CD4-positive, alpha-beta T cell treated with Interleukin-2 at 100 ng/mL for 4 hours (primary cell): ENCODE results near the gene PIM3.

Experiments used
- DNase-seq: peaks from one replicate; pipeline ENCODE4 v3.0.0-alpha.2; 2020; ENCODE audit warnings: low spot score

The PIM3 gene

DNA sequence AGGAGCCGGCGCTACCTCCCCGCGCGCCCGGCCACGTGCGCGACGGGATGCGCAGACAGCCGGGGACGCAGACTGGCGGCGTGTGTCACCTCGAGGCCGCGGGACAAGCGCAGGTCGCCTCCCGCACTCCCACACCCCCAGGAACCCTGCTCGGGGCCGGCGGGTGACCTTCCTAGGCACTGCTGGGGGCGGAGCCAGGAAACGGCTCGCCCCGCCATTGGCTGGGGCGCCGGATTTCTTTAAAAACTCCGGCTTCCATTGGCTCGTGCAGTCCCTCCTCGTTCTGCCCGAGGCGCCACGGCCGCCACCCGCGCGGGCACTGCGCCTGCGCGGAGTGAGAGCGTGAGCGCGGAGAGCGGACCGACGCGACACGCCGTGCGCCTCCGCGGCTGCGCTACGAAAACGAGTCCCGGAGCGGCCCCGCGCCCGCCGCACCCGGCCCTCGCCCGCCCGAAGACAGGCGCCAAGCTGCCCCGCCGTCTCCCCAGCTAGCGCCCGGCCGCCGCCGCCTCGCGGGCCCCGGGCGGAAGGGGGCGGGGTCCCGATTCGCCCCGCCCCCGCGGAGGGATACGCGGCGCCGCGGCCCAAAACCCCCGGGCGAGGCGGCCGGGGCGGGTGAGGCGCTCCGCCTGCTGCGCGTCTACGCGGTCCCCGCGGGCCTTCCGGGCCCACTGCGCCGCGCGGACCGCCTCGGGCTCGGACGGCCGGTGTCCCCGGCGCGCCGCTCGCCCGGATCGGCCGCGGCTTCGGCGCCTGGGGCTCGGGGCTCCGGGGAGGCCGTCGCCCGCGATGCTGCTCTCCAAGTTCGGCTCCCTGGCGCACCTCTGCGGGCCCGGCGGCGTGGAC, at the start of gene PIM3:
Gene PIM3 (plus strand): TSS at position 614 of the 846 bp plus-strand sequence. CDS start 176 bp downstream, at position 790.
- peak; percentile 95 for DNase-seq

DNA sequence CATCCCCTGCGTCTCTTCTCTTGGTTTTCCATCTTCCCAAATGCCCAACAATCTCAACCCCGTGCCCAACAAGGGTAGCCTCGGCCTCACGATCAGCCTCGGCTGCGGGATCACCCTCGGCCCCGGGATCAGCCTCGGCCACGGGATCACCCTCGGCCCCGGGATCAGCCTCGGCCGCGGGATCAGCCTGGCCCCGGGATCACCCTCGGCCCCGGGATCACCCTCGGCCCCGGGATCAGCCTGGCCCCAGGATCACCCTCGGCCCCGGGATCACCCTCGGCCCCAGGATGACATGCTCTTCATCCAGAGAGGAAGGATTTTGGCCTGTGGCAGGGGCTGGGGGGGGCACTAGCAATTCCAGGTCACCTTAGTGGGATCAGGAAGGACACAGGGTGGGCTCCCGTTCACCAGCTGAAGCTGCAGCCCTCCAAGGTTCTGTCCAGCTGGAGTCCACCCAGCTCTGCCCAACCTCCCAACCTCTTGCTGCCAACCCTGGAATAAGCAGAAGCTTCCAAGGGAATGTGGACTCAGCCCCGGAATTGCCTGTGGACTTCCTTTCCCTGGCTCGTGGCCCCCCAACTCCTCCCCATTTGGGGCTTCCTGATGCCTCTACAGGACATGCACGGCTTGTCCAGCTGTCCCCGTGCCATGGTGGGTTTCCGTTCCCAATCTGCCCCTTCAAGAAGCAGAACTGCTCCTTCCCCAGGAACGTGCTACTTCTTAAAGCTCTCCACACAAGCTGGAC, 48.5 kb upstream of the PIM3 start:
- DNase-seq = no peak

DNA sequence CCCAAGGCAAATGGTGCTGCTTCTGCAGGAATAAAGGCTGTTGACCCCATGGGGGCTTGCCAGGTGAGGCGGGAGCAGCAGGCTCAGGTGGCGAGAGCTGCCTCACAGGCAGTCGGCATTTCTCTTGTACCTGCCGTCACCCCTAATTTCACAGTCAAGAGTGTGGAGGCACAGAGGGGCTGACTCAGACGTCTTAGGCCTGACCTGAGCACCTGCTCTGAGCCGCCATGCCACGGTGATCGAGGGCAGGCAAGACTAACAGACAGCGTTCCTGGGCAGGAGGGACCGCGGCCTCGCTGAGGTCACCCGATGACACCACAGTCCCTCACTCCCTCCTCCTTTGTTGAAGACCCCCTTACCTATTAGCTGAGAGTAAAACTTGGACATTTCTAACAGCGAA, 47.5 kb upstream of the PIM3 start:
- DNase-seq = no peak

DNA sequence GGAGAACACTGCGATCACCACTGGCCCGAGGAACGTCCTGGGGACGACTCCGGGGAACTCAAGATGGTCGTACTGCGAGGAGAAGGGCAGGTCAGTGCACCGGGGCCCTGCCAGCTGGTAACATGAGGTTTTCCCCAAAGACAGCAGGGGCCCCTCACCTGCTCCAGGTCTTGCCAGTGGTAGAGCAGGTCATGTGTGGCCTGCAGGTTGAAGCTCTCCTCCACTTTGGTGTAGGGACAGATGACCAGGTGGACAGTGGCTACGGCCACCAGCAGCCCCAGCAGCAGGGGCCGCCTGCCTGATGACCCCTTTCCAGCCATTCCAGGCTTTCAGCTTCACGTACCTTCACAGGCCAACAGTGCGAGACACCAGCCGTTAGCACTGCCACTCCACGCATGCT, 47.1 kb upstream of the PIM3 start:
- no peak for DNase-seq

DNA sequence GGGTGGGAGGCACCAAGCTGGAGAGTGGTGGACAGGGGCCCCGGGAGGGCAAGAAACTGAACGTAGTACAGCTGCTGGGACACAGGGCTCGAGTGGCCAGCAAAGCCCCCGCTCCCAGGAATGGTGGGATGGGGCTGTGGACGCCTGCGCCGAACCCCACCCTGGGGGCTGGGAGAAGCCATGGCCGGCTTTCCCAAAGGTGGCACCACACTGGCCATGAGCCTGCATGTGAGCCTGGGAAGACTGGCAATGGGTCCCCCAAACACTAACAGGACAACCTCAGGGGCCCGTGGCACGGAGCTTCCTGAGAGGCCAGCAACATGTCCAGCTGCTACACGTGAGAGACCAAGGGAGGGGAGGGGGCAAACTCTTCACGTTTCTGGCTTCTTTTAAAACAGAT, 46.3 kb upstream of the PIM3 start:
- no peak for DNase-seq

DNA sequence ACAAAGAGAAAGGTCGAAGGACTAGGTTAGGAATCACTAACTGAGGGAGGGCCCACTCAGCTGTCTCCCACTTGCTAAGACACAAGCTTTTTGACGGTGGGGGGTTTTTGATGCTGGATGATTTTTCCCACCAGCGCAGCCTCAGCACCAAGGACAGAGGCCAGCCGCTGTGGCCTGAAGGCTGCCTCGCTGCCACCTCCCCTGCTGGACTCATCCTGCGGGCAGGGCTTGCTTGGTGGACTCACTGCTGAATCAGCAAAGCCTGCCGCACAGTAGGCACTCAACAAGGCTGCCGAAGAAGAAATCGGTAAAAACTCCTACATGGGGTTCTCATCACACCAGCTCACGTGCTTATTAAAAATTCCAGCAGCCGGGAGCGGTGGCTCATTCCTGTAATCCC, 45.0 kb upstream of the PIM3 start:
- DNase-seq = no peak

DNA sequence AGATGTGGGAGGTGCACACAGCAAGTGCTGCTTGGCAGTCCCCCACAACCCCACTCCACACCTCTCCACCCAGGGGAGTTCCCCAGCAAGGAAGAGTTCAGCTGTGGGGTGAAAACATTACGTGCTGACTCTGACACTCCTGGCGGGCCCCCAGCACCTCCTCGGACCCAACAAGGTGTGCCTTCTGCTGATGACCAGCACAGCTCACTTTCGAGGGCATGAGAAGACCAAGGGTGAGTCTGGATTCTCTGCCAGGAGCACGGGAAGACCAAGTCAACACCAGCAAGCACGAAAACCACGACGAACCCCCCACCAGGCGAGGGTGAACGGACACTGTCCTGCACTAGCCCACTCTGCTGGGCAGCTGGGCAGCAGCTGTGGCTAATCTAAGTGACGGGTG, 43.7 kb upstream of the PIM3 start:
- no peak for DNase-seq

DNA sequence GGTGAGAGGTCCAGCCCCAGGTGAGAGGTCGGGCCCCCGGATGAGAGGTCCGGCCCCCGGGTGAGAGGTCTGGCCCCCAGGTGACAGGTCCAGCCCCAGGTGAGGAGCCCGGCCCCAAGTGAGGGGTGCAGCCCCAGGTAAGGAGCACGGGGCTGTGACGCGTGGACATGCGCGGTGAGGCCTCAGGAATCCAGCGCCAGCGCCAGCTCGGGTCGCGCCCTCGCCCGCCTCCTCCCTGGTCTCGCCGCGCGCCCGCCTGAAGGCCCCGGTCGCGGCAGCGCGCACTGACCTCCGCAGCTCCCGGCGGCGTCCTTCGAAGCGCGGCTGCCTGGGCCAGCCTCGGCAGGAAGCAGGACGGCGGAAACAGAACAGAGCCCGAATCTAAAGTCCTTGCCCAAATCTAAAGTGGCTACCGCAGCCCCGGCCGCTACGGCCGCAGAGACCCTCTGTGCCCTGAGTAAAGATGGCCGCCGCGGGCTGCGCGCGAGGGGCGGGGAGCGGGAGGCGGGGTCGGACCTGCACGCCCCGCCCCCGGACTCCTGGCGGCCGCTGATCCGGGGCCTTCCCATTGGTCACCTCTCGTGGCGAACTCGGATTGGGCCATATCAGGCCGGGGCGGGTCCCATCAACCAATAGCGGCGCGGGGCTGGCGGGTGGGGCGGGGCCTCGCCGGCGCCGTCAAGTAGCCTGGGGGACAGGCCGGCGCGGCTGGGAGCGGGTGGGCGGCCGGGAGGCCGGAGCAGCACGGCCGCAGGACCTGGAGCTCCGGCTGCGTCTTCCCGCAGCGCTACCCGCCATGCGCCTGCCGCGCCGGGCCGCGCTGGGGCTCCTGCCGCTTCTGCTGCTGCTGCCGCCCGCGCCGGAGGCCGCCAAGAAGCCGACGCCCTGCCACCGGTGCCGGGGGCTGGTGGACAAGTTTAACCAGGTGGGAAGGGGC, 42.3 kb upstream of the PIM3 start, which contains the start of the genes ALG12 and CRELD2:
Gene ALG12 (minus strand): TSS at position 465 of the 937 bp plus-strand sequence. CDS start 4,673 bp downstream, outside the sequence.
Gene CRELD2 (plus strand): TSS at position 661 of the 937 bp plus-strand sequence. CDS start 136 bp downstream, at position 797.
- peak; percentile 97 for DNase-seq

DNA sequence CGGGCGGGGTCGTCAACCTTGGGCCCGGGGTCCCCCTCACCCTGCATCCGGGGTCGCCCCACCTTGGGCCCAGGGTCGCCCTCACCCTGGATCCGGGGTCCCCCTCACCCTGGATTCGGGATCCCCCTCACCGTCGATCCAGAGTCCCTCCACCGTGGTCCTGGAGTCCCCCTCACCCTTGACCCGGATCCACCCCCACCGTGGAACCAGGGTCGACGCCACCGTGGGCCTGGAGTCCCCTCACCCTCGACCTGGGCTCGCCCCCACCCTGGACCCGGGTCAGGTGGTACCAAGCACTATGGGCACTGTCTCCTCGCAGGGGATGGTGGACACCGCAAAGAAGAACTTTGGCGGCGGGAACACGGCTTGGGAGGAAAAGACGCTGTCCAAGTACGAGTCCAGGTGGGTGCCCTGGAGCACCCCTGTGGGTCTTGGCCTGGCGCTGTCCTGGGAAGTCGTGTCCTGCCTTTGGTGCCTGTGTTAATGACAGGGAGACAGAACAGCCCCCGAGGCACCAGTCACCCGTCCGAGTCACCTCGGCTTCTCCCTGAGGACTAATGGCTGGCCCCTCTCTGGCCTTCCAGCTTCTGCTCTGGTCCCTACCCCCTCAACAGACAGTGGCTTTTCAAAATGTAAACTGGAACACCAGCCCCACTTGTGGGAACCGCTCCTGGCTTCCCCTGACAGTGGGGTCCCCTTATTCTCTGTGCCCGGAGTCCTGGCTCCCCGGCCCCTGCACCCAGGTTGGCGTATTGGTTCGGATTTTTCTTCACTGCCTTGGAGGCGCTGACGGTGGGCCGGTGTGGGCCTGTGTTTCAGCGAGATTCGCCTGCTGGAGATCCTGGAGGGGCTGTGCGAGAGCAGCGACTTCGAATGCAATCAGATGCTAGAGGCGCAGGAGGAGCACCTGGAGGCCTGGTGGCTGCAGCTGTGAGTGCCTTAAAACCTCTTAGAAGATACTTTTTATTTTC, 41.4 kb upstream of the PIM3 start:
- no peak for DNase-seq

DNA sequence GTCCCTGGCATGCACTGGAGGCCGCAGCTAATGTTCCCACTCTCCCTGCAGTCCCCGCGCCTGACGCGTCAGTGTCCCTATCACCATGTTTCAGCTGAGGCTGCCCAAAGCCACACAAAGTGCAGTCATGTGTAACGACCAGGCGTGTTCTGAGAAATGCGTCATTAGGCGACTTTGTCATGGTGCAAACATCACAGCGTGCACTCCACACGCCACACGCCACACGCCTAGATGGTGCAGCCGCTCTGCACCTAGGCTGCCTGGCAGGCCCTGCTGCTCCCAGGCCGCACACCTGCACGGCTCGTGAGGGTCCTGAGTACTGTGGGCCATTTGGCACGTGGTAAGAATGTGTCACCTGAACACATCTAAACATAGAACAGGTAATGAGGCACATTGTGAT, 39.7 kb upstream of the PIM3 start:
- DNase-seq = no peak

DNA sequence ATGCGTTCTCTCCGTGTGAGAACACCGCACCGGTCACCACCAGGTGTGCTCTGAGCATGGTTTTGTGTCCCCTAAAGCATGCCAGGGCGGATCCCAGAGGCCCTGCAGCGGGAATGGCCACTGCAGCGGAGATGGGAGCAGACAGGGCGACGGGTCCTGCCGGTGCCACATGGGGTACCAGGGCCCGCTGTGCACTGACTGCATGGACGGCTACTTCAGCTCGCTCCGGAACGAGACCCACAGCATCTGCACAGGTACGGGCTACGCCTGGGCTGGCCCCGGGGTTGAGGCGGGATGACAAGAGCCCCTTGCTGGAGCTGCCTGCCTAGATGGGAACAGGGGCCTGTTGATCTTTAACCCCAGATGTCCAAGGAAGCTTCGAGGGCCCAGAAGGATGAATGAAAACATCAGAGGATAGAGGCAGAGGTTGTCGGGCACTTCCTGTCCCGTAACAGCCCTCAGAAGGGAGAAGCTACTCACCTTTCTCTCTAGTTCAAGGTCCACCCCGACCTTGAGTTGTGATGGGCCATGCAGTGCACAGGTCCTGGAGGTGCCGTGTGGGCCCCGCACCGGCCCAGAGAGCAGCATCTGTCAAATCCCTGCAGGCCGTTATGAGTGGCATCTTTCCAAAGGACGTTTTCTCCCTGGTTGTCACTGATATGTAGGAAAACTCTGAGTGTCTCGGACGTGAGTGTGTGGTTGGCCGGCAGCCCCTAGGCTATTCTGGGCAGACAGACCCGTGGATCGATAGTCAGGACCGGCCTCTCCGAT, 38.9 kb upstream of the PIM3 start:
- no peak for DNase-seq

DNA sequence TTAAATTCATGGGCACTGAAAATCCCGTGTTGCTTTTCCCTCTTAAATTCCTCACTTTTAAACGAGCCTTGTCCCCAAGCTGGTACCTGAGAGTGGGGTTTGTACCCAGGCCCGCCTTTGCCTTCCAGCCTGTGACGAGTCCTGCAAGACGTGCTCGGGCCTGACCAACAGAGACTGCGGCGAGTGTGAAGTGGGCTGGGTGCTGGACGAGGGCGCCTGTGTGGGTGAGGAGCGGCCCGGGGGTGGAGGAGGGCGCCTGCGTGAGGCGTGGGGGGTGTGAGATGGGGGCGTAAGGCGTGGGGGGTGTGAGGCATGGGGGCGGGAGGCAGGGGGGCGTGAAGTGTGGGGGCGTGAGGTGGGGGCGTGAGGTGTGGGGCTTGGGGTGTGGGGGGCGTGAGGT, 38.1 kb upstream of the PIM3 start:
- DNase-seq = no peak

DNA sequence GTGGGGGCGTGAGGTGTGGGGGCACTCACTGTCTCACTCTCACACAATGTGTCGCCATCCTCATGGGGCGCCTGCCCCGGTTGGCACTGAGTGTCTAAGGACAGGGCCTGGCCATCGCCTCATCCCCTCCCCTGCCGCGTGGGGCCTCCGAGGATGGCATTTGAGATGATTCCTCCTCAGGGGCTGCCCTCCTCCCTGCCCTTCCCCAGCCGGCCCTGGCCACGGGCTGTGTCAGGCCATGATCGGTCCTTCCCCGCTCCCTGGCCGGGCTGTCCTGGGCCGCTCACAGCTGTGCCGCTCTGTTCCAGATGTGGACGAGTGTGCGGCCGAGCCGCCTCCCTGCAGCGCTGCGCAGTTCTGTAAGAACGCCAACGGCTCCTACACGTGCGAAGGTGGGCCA, 37.6 kb upstream of the PIM3 start:
- DNase-seq = no peak

DNA sequence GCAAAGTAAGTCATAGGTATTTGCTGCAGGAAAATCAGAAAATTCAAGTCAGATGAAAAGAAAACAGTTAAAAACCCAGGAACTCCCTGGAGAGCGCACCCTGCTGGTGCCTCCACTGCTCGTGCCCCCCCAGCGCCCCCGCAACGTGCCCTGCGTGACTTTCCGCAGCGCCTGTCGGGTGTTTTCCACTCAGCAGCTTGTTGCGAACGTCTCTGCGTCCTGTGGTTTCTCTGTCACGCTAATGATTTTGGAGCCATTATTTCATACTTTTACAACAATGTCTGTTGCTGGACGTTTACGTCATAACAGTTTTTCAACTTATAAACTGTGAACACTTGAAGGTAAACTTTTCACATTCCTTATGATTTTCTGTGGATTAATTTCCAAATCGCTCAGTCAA, 37.1 kb upstream of the PIM3 start:
- no peak for DNase-seq

DNA sequence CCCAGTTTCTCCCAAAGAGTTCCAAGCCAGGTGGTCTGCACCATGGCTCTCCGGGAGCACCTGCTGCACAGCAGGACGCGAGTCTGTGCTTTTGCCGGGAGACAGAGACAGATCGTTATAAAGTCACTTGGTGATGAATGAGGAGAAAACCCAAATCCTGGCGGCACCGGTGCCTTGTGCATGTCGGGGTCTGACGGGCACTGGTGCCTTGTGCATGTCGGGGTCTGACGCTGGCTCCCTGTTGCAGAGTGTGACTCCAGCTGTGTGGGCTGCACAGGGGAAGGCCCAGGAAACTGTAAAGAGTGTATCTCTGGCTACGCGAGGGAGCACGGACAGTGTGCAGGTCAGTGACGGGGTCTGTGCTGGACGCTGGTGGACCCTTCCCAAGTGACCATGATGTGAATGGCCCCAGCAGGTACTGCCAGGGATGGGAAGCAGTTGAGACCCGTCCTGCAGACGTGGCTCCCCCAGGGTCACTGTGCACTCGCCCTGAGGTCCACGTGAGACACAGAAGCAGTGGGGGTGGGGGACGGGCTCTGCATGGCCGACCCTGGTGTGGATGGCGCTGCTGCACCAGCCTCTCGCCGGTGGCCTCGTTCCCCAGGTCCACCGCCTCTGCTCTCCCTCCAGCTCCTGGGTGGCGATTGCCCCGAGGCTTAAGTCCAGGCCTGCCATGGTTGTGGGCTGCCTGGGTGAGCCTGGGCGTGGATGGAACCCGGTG, 36.3 kb upstream of the PIM3 start:
- no peak for DNase-seq

DNA sequence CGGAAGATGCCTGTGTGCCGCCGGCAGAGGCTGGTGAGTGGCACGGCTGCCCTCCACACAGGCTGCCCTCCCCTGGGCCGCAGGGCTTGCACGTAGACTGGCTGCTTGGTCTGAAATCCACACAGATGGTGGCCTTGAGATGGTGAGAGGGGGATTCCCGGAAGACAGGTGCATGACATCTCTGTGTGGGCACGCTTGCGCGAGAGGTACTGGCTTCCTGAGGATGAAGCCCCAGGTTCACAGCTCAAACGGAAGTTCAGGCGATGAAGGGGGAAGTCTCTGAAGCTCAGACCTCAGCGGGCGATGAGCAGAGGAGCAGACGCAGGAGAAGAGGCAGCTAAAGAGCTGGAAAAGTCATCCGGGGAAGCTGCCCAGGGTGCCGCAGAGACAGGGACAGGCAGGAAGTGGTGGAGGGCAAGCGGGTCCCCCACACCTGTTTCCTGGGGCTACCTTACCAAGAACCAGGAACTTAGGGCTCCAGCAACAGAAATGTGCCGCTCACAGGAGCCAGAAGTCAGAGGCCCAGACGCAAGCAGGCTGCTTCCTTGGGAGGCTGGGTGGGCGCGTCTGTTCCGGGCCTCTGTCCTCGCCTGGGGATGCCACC, 34.9 kb upstream of the PIM3 start:
- peak; percentile 79 for DNase-seq

DNA sequence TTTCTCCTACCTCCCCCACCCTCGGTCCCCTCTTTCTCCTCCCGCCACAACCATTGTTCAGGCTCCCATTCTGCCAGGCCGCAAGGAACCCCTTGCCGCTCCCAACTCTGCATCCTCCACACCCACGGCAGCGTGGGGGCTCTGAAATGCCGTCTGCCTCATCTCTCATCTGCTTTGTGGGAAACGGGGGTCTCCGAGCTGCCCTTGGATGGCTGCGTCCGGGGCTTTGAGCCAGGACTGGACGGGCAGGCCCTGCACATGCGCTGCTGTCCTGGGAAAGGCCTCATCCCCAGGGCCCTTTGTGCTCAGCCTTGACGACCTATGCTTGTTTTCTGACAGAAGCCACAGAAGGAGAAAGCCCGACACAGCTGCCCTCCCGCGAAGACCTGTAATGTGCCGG, 33.7 kb upstream of the PIM3 start:
- no peak for DNase-seq

DNA sequence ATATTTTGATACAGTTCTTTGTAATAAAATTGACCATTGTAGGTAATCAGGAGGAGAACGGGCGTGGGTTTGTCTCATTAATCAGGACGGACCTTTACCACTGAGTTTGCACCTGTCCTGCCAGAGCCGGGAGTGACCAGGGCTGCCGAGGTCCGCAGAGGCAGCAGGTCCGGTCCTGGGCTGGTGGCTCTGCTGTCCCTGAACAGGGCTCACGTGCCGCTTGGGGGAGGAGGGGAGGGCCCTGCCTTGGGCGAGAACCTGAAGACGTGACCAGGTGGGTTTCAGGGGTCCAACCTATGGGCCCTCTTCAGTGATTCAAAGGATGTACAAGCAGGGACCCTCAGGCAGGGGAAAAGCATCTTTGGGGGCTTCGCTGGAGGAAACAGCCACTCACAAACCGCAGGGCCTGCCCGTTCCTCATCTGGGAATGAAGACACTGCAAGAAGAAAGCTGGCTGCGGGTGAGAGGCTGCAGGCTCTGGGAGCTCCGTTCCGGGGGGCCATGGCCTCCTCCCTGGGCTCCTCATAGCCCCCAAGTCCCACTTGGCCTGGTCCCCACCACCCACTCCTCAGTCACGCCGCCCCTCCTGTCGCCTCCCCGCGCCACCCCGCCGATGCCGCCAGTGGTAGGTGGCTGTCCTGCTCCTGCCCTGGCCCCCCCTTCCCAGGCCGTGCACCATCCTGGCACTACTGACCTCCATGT, 32.9 kb upstream of the PIM3 start:
- no peak for DNase-seq

DNA sequence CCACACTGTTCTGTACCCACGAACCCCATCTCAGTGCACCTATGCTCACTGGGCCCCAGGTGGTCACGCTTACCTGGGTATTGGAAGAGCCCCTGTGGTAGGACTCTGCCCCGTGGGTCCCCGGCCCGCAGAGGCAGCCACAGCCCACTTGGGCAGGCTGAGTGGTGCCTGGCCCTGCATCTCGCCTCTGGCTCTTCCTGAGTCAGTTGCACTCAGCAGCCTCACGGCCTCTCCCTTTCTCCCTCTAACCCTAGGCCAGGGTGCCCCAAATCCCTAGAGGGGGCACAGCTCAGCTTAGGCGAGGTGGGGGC, 32.4 kb upstream of the PIM3 start:
- DNase-seq = no peak
